Measurements from ENCODE around the gene CYTH1. TPM values are rescaled to one million over a fixed set of nuclear protein-coding genes. Genes with fewer than 3 reads are reported as not detected.

CYTH1 gene
- total RNA-seq, 1 donor from 2014 or later = 25.0 TPM

DNA sequence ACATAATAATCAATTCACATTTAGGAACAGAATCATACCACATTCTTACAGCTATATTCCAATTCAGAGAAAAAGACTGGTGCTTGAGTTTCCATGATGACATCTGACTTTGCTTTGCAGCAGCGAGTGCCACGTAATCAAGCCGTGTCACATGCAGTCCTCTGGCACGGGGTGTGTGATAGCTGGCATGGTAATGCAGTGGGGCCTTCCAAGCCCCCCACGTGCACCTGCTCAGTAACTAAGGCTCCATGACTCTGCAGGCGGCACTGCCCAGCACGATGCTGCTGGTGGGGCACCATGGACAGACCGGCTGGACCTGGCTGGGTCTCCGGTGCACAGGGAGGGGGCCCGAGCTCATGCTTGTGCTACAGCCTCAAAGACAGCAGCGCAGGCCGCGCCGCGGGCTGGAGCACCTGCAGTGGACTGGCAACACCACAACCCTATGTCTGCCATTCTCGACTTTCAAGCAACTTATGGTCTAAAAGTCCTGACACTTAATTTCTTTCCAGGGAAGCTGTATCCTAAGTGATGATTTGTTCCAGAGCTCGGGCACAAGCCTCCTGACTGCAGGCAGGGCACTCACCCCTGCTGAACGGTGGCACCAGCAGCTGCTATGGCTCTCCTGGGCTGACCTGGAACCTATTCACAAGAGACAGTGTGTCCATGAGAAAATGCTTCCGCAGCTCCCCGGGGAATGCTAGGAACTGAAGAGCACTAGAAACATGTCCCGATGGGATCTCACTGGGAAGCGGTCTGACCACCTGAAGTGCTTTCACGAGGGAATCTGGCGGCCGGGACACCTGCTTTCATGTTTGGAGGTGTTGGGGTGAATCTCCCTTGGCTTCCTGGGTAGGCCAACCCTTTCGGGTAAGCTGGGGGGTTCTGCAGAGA, 105.4 kb downstream of the CYTH1 start:
- peaks cover 21% of the 10 kb centered on the region for H3K4me1 Mint-ChIP-seq (ENCODE audit: low read depth, unreplicated experiment)
- H3K27me3 Mint-ChIP-seq (ENCODE audit: low read depth, unreplicated experiment) = no peaks in the 10 kb centered on the region
- no peak overlapping the region for H3K9ac ChIP-seq (ENCODE audit: low read length)
- H3K36me3 Mint-ChIP-seq (ENCODE audit: low read depth, unreplicated experiment) = peaks cover 27% of the 10 kb centered on the region
- no peak overlapping the region for H3K4me3 ChIP-seq (ENCODE audit: insufficient read depth, low read depth, low read length)
- H3K4me3 Mint-ChIP-seq (ENCODE audit: unreplicated experiment) = no peak overlapping the region
- H3K4me1 ChIP-seq (ENCODE audit: insufficient read depth, low read length) = peaks cover 17% of the 10 kb centered on the region
- TF ChIP-seq, protein P1, sequence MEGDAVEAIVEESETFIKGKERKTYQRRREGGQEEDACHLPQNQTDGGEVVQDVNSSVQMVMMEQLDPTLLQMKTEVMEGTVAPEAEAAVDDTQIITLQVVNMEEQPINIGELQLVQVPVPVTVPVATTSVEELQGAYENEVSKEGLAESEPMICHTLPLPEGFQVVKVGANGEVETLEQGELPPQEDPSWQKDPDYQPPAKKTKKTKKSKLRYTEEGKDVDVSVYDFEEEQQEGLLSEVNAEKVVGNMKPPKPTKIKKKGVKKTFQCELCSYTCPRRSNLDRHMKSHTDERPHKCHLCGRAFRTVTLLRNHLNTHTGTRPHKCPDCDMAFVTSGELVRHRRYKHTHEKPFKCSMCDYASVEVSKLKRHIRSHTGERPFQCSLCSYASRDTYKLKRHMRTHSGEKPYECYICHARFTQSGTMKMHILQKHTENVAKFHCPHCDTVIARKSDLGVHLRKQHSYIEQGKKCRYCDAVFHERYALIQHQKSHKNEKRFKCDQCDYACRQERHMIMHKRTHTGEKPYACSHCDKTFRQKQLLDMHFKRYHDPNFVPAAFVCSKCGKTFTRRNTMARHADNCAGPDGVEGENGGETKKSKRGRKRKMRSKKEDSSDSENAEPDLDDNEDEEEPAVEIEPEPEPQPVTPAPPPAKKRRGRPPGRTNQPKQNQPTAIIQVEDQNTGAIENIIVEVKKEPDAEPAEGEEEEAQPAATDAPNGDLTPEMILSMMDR (IDR thresholded peaks at IDR 0.05; ENCODE audit: insufficient read depth, low read depth, low read length) = no peak
- no peak for TF ChIP-seq EZH2 (IDR thresholded peaks at IDR 0.05; ENCODE audit: insufficient read depth, low read length)
- no peaks in the 10 kb centered on the region for H3K9me3 Mint-ChIP-seq (ENCODE audit: unreplicated experiment)
- H3K79me2 ChIP-seq (ENCODE audit: insufficient read depth, low read length) = no peaks in the 10 kb centered on the region
- FAIRE-seq (no peak), DNase-seq (ENCODE audit: low read depth) (no peak)
- H3K36me3 ChIP-seq (ENCODE audit: insufficient read depth, low read length) = peaks cover 3% of the 10 kb centered on the region
- H3K27me3 ChIP-seq (ENCODE audit: insufficient read depth, low read length) = no peaks in the 10 kb centered on the region
- no peak overlapping the region for H2AFZ ChIP-seq (ENCODE audit: low read depth, low read length)
- H3K9me3 ChIP-seq (ENCODE audit: insufficient read depth, low read depth, low read length) = no peaks in the 10 kb centered on the region
- no peak overlapping the region for H3K27ac ChIP-seq (ENCODE audit: low read depth, low read length)
- no peak overlapping the region for H3K4me2 ChIP-seq (ENCODE audit: low read length)
- H4K20me1 ChIP-seq (ENCODE audit: insufficient read depth, low read length) = no peaks in the 10 kb centered on the region
- no peak overlapping the region for H3K27ac Mint-ChIP-seq (ENCODE audit: unreplicated experiment)

DNA sequence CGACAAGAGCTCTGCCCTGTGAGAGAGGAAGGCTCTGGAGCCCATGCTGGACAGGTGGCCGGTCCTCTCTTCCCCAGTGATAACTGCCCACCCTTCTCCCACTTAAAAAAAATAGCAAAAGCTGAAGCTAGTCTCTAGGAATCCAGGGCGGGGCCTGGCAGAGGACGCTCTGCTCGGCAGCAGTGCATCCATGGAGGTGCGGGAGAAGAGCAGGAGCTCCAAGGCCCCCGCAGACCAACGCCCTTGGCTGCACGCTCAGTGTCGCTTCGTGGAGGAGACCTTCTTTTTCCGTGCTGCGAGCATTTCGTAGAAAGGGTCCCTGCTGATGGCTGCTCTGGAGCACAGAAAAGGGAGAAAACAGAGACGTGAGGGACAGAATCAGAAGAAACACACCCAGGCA, 106.2 kb downstream of the CYTH1 start:
- Histone ChIP-seq H3K4me3 (ENCODE audit: insufficient read depth, low read depth, low read length) (no peak overlapping the region), H3K4me1 (ENCODE audit: insufficient read depth, low read length) (peaks cover 9% of the 10 kb centered on the region), H3K27me3 (ENCODE audit: insufficient read depth, low read length) (no peaks in the 10 kb centered on the region), H2AFZ (ENCODE audit: low read depth, low read length) (no peak overlapping the region), H3K27ac (ENCODE audit: low read depth, low read length) (no peak overlapping the region), H4K20me1 (ENCODE audit: insufficient read depth, low read length) (no peaks in the 10 kb centered on the region), H3K4me2 (ENCODE audit: low read length) (no peak overlapping the region), H3K79me2 (ENCODE audit: insufficient read depth, low read length) (no peaks in the 10 kb centered on the region), H3K9me3 (ENCODE audit: insufficient read depth, low read depth, low read length) (no peaks in the 10 kb centered on the region), H3K9ac (ENCODE audit: low read length) (no peak overlapping the region), H3K36me3 (ENCODE audit: insufficient read depth, low read length) (peaks cover 3% of the 10 kb centered on the region)
- no peaks in the 10 kb centered on the region for H3K9me3 Mint-ChIP-seq (ENCODE audit: unreplicated experiment)
- TF ChIP-seq, protein P1 (IDR thresholded peaks at IDR 0.05; ENCODE audit: insufficient read depth, low read depth, low read length) = no peak
- TF ChIP-seq EZH2 (IDR thresholded peaks at IDR 0.05; ENCODE audit: insufficient read depth, low read length) = no peak
- peak overlapping the region; percentile 58 for H3K27ac Mint-ChIP-seq (ENCODE audit: unreplicated experiment)
- FAIRE-seq (no peak), DNase-seq (ENCODE audit: low read depth) (no peak)
- H3K4me1 Mint-ChIP-seq (ENCODE audit: low read depth, unreplicated experiment) = peaks cover 13% of the 10 kb centered on the region
- no peaks in the 10 kb centered on the region for H3K27me3 Mint-ChIP-seq (ENCODE audit: low read depth, unreplicated experiment)
- peaks cover 25% of the 10 kb centered on the region for H3K36me3 Mint-ChIP-seq (ENCODE audit: low read depth, unreplicated experiment)
- no peak overlapping the region for H3K4me3 Mint-ChIP-seq (ENCODE audit: unreplicated experiment)

DNA sequence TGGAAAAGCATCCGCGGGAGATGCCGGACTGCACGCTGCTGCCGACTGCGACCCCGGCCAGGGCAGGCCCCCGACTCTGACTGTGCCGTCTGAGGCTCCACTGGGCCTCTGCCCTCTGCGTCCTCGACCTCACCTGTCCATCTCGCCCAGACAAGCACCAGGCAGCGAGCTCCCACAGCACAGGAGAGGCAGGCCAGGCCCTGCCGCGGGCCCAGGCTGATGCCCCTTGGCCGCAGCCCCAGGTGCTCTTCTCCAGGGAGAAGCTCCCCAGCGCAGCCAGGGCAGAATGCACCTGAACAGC, 106.8 kb downstream of the CYTH1 start:
- no peak overlapping the region for H3K4me3 ChIP-seq (ENCODE audit: insufficient read depth, low read depth, low read length)
- no peak for TF ChIP-seq EZH2 (IDR thresholded peaks at IDR 0.05; ENCODE audit: insufficient read depth, low read length)
- TF ChIP-seq, protein P1 (IDR thresholded peaks at IDR 0.05; ENCODE audit: insufficient read depth, low read depth, low read length) = no peak
- H4K20me1 ChIP-seq (ENCODE audit: insufficient read depth, low read length) = no peaks in the 10 kb centered on the region
- no peaks in the 10 kb centered on the region for H3K27me3 Mint-ChIP-seq (ENCODE audit: low read depth, unreplicated experiment)
- H3K9me3 Mint-ChIP-seq (ENCODE audit: unreplicated experiment) = peaks cover 3% of the 10 kb centered on the region
- no peak overlapping the region for H3K4me2 ChIP-seq (ENCODE audit: low read length)
- no peaks in the 10 kb centered on the region for H3K79me2 ChIP-seq (ENCODE audit: insufficient read depth, low read length)
- H2AFZ ChIP-seq (ENCODE audit: low read depth, low read length) = no peak overlapping the region
- DNase-seq (ENCODE audit: low read depth) (no peak), FAIRE-seq (no peak)
- H3K27ac Mint-ChIP-seq (ENCODE audit: unreplicated experiment) = no peak overlapping the region
- H3K27ac ChIP-seq (ENCODE audit: low read depth, low read length) = no peak overlapping the region
- no peaks in the 10 kb centered on the region for H3K9me3 ChIP-seq (ENCODE audit: insufficient read depth, low read depth, low read length)
- H3K36me3 ChIP-seq (ENCODE audit: insufficient read depth, low read length) = peaks cover 3% of the 10 kb centered on the region
- no peaks in the 10 kb centered on the region for H3K27me3 ChIP-seq (ENCODE audit: insufficient read depth, low read length)
- peaks cover 30% of the 10 kb centered on the region for H3K36me3 Mint-ChIP-seq (ENCODE audit: low read depth, unreplicated experiment)
- no peak overlapping the region for H3K9ac ChIP-seq (ENCODE audit: low read length)
- no peak overlapping the region for H3K4me3 Mint-ChIP-seq (ENCODE audit: unreplicated experiment)
- H3K4me1 ChIP-seq (ENCODE audit: insufficient read depth, low read length) = peaks cover 3% of the 10 kb centered on the region
- peaks cover 7% of the 10 kb centered on the region for H3K4me1 Mint-ChIP-seq (ENCODE audit: low read depth, unreplicated experiment)

Measured in astrocyte (in vitro differentiated cells and primary cell).